Eye (tissue), 1 donor: ENCODE measurements around the gene EMP2.
"Not testable (repeated sequence)": the region's sequence is repeated elsewhere in the genome, so short reads cannot be mapped to it uniquely, and the experiment has no call there.

ENCODE experiments used
- DNase-seq: peaks from one replicate; pipeline ENCODE4 v3.0.0-alpha.2; 2015

The EMP2 gene

GRCh38 chr16:10519929-10520868, 60.2 kb downstream of the EMP2 start:
- no peak for DNase-seq

GRCh38 chr16:10519297-10519696, 61.1 kb downstream of the EMP2 start:
- DNase-seq: no peak

GRCh38 chr16:10518479-10519041, 61.8 kb downstream of the EMP2 start:
- DNase-seq: no peak

GRCh38 chr16:10517868-10518267, 62.5 kb downstream of the EMP2 start:
- no peak for DNase-seq

- DNase-seq: peak; percentile 77
Observed at GRCh38 chr16:10514369-10515055, 65.9 kb downstream of the EMP2 start.

GRCh38 chr16:10511829-10512228, 68.6 kb downstream of the EMP2 start:
- no peak for DNase-seq

GRCh38 chr16:10510279-10510678, 70.1 kb downstream of the EMP2 start:
- DNase-seq: no peak

GRCh38 chr16:10509534-10510025, 70.8 kb downstream of the EMP2 start:
- DNase-seq: peak; percentile 89

- not testable (repeated sequence) for DNase-seq
Observed at GRCh38 chr16:10505286-10505685, 75.1 kb downstream of the EMP2 start.

- DNase-seq: no peak
Observed at GRCh38 chr16:10504404-10504885, 76.0 kb downstream of the EMP2 start.

GRCh38 chr16:10502776-10503175, 77.6 kb downstream of the EMP2 start:
- DNase-seq: no peak

GRCh38 chr16:10501016-10501607, 79.3 kb downstream of the EMP2 start:
- no peak for DNase-seq

- DNase-seq: no peak
Observed at GRCh38 chr16:10500582-10500981, 79.8 kb downstream of the EMP2 start.

- peak; percentile 35 for DNase-seq
Observed at GRCh38 chr16:10497132-10498101, 83.0 kb downstream of the EMP2 start.

- no peak for DNase-seq
Observed at GRCh38 chr16:10495031-10495345, 85.4 kb downstream of the EMP2 start.

- DNase-seq: no peak
Observed at GRCh38 chr16:10494343-10495030, 85.9 kb downstream of the EMP2 start.

- DNase-seq: no peak
Observed at GRCh38 chr16:10493276-10493675, 87.1 kb downstream of the EMP2 start.

- no peak for DNase-seq
Observed at GRCh38 chr16:10490141-10490540, 90.3 kb downstream of the EMP2 start.

GRCh38 chr16:10485698-10486382, 94.6 kb downstream of the EMP2 start:
- no peak for DNase-seq

GRCh38 chr16:10485159-10485558, 95.2 kb downstream of the EMP2 start:
- DNase-seq: no peak

- no peak for DNase-seq
Observed at GRCh38 chr16:10480151-10480550, 100.2 kb downstream of the EMP2 start.
